Measurements from ENCODE around the gene PPM1K.

The PPM1K gene

GRCh38 chr4:88277711-88278225 lies 6.6 kb downstream of the PPM1K start:
- Histone ChIP-seq H3K27me3 (ENCODE audit: control insufficient read depth in 5 of 5, insufficient read depth in 4 of 5, low read length in 5 of 5) (no peaks in the 10 kb centered on the region), H3K9me3 (ENCODE audit: control insufficient read depth in 5 of 5, low read length in 5 of 5) (no peaks in the 10 kb centered on the region), H3K9ac (ENCODE audit: low read length in 5 of 5) (no peak overlapping the region), H3K27ac (ENCODE audit: low read depth, low read length) (no peak overlapping the region), H3K4me3 (ENCODE audit: low read depth in 1 of 5, low read length in 5 of 5) (no peak overlapping the region), H3K4me1 (ENCODE audit: control insufficient read depth in 5 of 5, insufficient read depth in 5 of 5, low read length in 5 of 5) (peaks cover 0 to 5% (median 2%) of the 10 kb centered on the region in 5 donors), H3K36me3 (ENCODE audit: control insufficient read depth in 5 of 5, insufficient read depth in 5 of 5, low read length in 5 of 5) (peaks cover 0 to 2% (median 0%) of the 10 kb centered on the region in 5 donors)

DNA sequence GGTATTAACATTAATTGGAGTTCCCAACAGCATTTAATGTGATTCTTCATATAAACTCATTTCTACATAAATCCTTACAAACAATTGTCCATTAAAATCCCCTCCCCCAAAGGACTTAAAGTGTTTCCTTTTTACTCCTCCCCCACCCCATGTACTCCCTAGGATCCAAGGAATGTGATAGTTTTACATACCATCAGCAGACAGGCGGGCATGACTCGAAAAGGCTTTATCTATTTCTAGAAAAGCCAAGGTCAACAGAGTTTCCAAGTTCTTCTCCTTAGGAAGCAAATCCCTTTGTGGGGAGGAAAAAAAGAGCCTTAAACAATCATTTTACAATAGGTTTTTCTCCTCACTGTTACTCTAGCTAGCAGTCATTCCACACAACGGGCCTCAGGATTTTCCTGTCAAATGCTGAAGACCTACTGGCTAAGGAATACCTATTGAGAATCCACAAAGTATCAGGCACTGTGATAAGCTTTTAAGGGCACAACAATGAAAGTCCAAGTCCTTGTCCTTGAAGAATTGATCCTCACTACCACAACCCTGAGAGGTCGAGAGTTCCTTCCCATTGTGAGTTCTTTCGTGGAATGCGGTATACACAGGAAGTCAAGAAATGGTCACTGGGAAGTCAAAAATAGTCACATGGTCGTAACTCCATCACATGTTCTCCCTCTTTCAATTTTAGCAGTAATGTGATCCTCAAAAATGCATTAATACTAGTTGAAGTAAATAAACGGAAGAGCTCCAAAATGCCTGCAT lies 7.2 kb downstream of the PPM1K start:
- Histone ChIP-seq H3K4me1 (ENCODE audit: control insufficient read depth in 5 of 5, insufficient read depth in 5 of 5, low read length in 5 of 5) (peaks cover 0 to 2% (median 0%) of the 10 kb centered on the region in 5 donors), H3K9me3 (ENCODE audit: control insufficient read depth in 5 of 5, low read length in 5 of 5) (no peaks in the 10 kb centered on the region), H3K27ac (ENCODE audit: low read depth, low read length) (no peak overlapping the region), H3K27me3 (ENCODE audit: control insufficient read depth in 5 of 5, insufficient read depth in 4 of 5, low read length in 5 of 5) (no peaks in the 10 kb centered on the region), H3K9ac (ENCODE audit: low read length in 5 of 5) (no peak overlapping the region), H3K4me3 (ENCODE audit: low read depth in 1 of 5, low read length in 5 of 5) (no peak overlapping the region), H3K36me3 (ENCODE audit: control insufficient read depth in 5 of 5, insufficient read depth in 5 of 5, low read length in 5 of 5) (peaks cover 0 to 5% (median 0%) of the 10 kb centered on the region in 5 donors)

- Histone ChIP-seq H3K27ac (ENCODE audit: low read depth, low read length) (no peak overlapping the region), H3K27me3 (ENCODE audit: control insufficient read depth in 5 of 5, insufficient read depth in 4 of 5, low read length in 5 of 5) (no peaks in the 10 kb centered on the region), H3K9ac (ENCODE audit: low read length in 5 of 5) (peak overlapping the region in 1 of 5 donors; percentile 12), H3K9me3 (ENCODE audit: control insufficient read depth in 5 of 5, low read length in 5 of 5) (no peaks in the 10 kb centered on the region), H3K36me3 (ENCODE audit: control insufficient read depth in 5 of 5, insufficient read depth in 5 of 5, low read length in 5 of 5) (peaks cover 0 to 7% (median 0%) of the 10 kb centered on the region in 5 donors), H3K4me3 (ENCODE audit: low read depth in 1 of 5, low read length in 5 of 5) (no peak overlapping the region), H3K4me1 (ENCODE audit: control insufficient read depth in 5 of 5, insufficient read depth in 5 of 5, low read length in 5 of 5) (peaks cover 0 to 2% (median 0%) of the 10 kb centered on the region in 5 donors)
Observed at GRCh38 chr4:88275949-88276515, 8.3 kb downstream of the PPM1K start.

DNA sequence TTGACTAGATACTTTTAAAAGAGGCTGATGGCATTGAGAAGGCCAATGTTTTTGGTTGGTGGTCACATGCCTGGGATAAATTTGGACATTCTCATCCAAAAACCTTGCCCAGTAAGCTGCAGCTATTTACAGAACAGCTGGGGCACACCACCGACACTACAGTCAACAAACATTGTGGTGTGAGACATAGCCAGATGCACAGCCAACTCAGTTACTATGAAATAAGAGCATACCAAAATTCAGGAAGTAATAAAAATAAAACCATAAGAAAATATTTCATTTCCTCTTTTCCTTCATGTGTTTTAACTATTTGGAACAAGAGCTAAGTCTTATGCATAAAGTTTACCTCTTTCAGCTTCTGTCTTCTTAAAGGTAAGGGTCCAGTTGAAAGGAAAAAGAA lies 8.8 kb downstream of the PPM1K start:
- Histone ChIP-seq H3K9ac (ENCODE audit: low read length in 5 of 5) (peak overlapping the region in 1 of 5 donors; percentile 12), H3K4me1 (ENCODE audit: control insufficient read depth in 5 of 5, insufficient read depth in 5 of 5, low read length in 5 of 5) (peaks cover 0 to 2% (median 0%) of the 10 kb centered on the region in 5 donors), H3K9me3 (ENCODE audit: control insufficient read depth in 5 of 5, low read length in 5 of 5) (no peaks in the 10 kb centered on the region), H3K27me3 (ENCODE audit: control insufficient read depth in 5 of 5, insufficient read depth in 4 of 5, low read length in 5 of 5) (no peaks in the 10 kb centered on the region), H3K36me3 (ENCODE audit: control insufficient read depth in 5 of 5, insufficient read depth in 5 of 5, low read length in 5 of 5) (peaks cover 0 to 7% (median 0%) of the 10 kb centered on the region in 5 donors), H3K27ac (ENCODE audit: low read depth, low read length) (no peak overlapping the region), H3K4me3 (ENCODE audit: low read depth in 1 of 5, low read length in 5 of 5) (no peak overlapping the region)

GRCh38 chr4:88268913-88269312 lies 15.4 kb downstream of the PPM1K start:
- Histone ChIP-seq H3K36me3 (ENCODE audit: control insufficient read depth in 5 of 5, insufficient read depth in 5 of 5, low read length in 5 of 5) (peaks cover 8 to 34% (median 18%) of the 10 kb centered on the region in 5 donors), H3K4me3 (ENCODE audit: low read depth in 1 of 5, low read length in 5 of 5) (no peak overlapping the region), H3K9ac (ENCODE audit: low read length in 5 of 5) (no peak overlapping the region), H3K4me1 (ENCODE audit: control insufficient read depth in 5 of 5, insufficient read depth in 5 of 5, low read length in 5 of 5) (no peaks in the 10 kb centered on the region), H3K27me3 (ENCODE audit: control insufficient read depth in 5 of 5, insufficient read depth in 4 of 5, low read length in 5 of 5) (no peaks in the 10 kb centered on the region), H3K9me3 (ENCODE audit: control insufficient read depth in 5 of 5, low read length in 5 of 5) (no peaks in the 10 kb centered on the region), H3K27ac (ENCODE audit: low read depth, low read length) (no peak overlapping the region)

GRCh38 chr4:88264336-88264735 lies 20.0 kb downstream of the PPM1K start:
- Histone ChIP-seq H3K9me3 (ENCODE audit: control insufficient read depth in 5 of 5, low read length in 5 of 5) (no peaks in the 10 kb centered on the region), H3K4me1 (ENCODE audit: control insufficient read depth in 5 of 5, insufficient read depth in 5 of 5, low read length in 5 of 5) (no peaks in the 10 kb centered on the region), H3K27ac (ENCODE audit: low read depth, low read length) (no peak overlapping the region), H3K9ac (ENCODE audit: low read length in 5 of 5) (no peak overlapping the region), H3K36me3 (ENCODE audit: control insufficient read depth in 5 of 5, insufficient read depth in 5 of 5, low read length in 5 of 5) (peaks cover 7 to 43% (median 22%) of the 10 kb centered on the region in 5 donors), H3K27me3 (ENCODE audit: control insufficient read depth in 5 of 5, insufficient read depth in 4 of 5, low read length in 5 of 5) (no peaks in the 10 kb centered on the region), H3K4me3 (ENCODE audit: low read depth in 1 of 5, low read length in 5 of 5) (no peak overlapping the region)

GRCh38 chr4:88257726-88258125 lies 26.6 kb downstream of the PPM1K start:
- H3K9ac ChIP-seq (ENCODE audit: low read length in 5 of 5): no peak overlapping the region
- no peak overlapping the region for H3K4me3 ChIP-seq (ENCODE audit: low read depth in 1 of 5, low read length in 5 of 5)
- H3K9me3 ChIP-seq (ENCODE audit: control insufficient read depth in 5 of 5, low read length in 5 of 5): no peaks in the 10 kb centered on the region
- no peaks in the 10 kb centered on the region for H3K27me3 ChIP-seq (ENCODE audit: control insufficient read depth in 5 of 5, insufficient read depth in 4 of 5, low read length in 5 of 5)
- H3K36me3 ChIP-seq (ENCODE audit: control insufficient read depth in 5 of 5, insufficient read depth in 5 of 5, low read length in 5 of 5): peaks cover 0 to 6% (median 4%) of the 10 kb centered on the region in 5 donors
- H3K4me1 ChIP-seq (ENCODE audit: control insufficient read depth in 5 of 5, insufficient read depth in 5 of 5, low read length in 5 of 5): no peaks in the 10 kb centered on the region
- H3K27ac ChIP-seq (ENCODE audit: low read depth, low read length): no peak overlapping the region

- Histone ChIP-seq H3K4me1 (ENCODE audit: control insufficient read depth in 5 of 5, insufficient read depth in 5 of 5, low read length in 5 of 5) (no peaks in the 10 kb centered on the region), H3K36me3 (ENCODE audit: control insufficient read depth in 5 of 5, insufficient read depth in 5 of 5, low read length in 5 of 5) (no peaks in the 10 kb centered on the region), H3K4me3 (ENCODE audit: low read depth in 1 of 5, low read length in 5 of 5) (no peak overlapping the region), H3K9me3 (ENCODE audit: control insufficient read depth in 5 of 5, low read length in 5 of 5) (no peaks in the 10 kb centered on the region), H3K27me3 (ENCODE audit: control insufficient read depth in 5 of 5, insufficient read depth in 4 of 5, low read length in 5 of 5) (no peaks in the 10 kb centered on the region), H3K27ac (ENCODE audit: low read depth, low read length) (no peak overlapping the region), H3K9ac (ENCODE audit: low read length in 5 of 5) (no peak overlapping the region)
Observed at GRCh38 chr4:88255111-88255510, 29.2 kb downstream of the PPM1K start.

DNA sequence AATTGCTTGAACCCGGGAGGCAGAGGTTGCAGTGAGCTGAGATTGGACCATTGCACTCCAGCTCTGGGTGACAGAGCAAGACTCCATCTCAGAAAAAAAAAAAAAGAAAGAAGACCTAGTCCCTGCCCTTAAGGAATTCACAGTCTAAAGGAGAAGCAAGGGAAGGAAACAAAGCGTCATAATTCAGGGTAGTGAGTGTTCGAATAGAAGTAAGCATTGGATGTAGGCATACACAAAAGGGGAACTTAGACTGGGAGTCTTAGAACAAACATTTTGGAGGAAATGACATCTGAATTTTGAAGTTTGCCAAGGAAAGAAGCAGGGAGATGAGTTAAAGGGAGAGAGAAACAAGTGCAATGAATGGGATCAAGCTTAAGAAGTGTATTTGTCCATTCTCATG lies 32.4 kb downstream of the PPM1K start:
- H3K9me3 ChIP-seq (ENCODE audit: control insufficient read depth in 5 of 5, low read length in 5 of 5): no peaks in the 10 kb centered on the region
- no peak overlapping the region for H3K27ac ChIP-seq (ENCODE audit: low read depth, low read length)
- H3K9ac ChIP-seq (ENCODE audit: low read length in 5 of 5): no peak overlapping the region
- H3K27me3 ChIP-seq (ENCODE audit: control insufficient read depth in 5 of 5, insufficient read depth in 4 of 5, low read length in 5 of 5): no peaks in the 10 kb centered on the region
- H3K4me1 ChIP-seq (ENCODE audit: control insufficient read depth in 5 of 5, insufficient read depth in 5 of 5, low read length in 5 of 5): no peaks in the 10 kb centered on the region
- H3K36me3 ChIP-seq (ENCODE audit: control insufficient read depth in 5 of 5, insufficient read depth in 5 of 5, low read length in 5 of 5): no peaks in the 10 kb centered on the region
- H3K4me3 ChIP-seq (ENCODE audit: low read depth in 1 of 5, low read length in 5 of 5): no peak overlapping the region

GRCh38 chr4:88247148-88247547 lies 37.2 kb downstream of the PPM1K start:
- no peak overlapping the region for H3K27ac ChIP-seq (ENCODE audit: low read depth, low read length)
- no peak overlapping the region for H3K9ac ChIP-seq (ENCODE audit: low read length in 5 of 5)

More at GRCh38 chr4:88247148-88247547, 37.2 kb downstream of the PPM1K start:
- H3K4me3 ChIP-seq (ENCODE audit: low read depth in 1 of 5, low read length in 5 of 5): no peak overlapping the region
- H3K27me3 ChIP-seq (ENCODE audit: control insufficient read depth in 5 of 5, insufficient read depth in 4 of 5, low read length in 5 of 5): no peaks in the 10 kb centered on the region
- H3K36me3 ChIP-seq (ENCODE audit: control insufficient read depth in 5 of 5, insufficient read depth in 5 of 5, low read length in 5 of 5): no peaks in the 10 kb centered on the region
- H3K4me1 ChIP-seq (ENCODE audit: control insufficient read depth in 5 of 5, insufficient read depth in 5 of 5, low read length in 5 of 5): peaks cover 0 to 5% (median 0%) of the 10 kb centered on the region in 5 donors
- no peaks in the 10 kb centered on the region for H3K9me3 ChIP-seq (ENCODE audit: control insufficient read depth in 5 of 5, low read length in 5 of 5)
